Hair follicular keratinocyte (primary cell): ENCODE measurements around the gene PPFIA3. TPM values are rescaled to one million over a fixed set of nuclear protein-coding genes. Genes with fewer than 3 reads are reported as not detected.

ENCODE experiments used
- total RNA-seq: library from RNA; depleted of rRNA; stranded (reverse); fragments of >200 nt; gene quantifications from 2 replicates; pipeline ENCODE4 v1.2.3, GENCODE V29; 2015

PPFIA3 gene
- 4.0 and 6.6 TPM in 2 replicates for total RNA-seq

DNA sequence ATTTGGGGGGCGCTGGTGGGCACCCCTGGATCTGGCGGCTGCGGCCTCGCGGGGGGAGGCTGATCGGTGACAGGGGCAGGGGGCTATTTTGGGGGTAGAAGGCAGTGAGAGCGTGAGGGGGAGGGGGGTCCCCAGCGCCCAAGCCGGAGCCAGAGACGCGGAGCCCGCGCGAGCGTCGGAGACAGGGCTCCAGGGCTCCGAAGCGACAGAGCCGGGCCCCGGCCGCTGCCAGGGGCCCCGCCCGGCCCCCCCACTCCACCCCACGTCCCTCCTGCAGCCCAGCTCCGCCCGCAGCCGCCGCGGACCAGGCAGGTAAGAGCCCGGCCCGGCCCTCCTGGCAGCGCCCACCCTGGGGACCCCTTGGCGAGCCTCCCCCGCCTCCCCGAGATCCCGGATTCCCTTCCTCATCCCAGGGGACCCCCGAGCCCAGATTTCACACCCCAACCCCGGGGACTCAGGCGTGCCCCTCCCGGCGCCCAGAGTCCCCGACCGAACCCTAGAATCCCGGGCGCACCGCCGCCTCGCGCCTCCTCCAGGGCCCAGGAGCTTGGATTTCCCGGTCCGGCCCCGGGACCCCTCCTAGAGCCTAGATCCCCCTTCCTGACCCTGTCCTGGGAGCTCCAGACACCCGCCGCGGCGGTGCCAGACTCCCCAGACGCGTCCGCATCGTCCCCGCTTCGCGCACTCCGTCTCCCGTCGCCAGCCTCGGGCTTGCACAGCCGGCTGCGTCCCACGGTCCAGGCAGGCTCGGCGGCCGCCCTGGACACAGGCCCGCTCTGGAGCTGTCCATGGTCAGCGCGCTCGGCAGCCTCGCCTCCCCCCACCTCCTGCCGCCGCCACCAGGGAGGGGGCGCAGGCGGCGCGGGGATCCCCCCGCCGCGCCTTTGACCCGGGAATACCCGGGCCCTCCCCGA is at the start of gene PPFIA3:
PPFIA3 (plus strand) TSS at position 134 of the 914 bp plus-strand sequence. CDS start 8,330 bp downstream, outside the sequence.

DNA sequence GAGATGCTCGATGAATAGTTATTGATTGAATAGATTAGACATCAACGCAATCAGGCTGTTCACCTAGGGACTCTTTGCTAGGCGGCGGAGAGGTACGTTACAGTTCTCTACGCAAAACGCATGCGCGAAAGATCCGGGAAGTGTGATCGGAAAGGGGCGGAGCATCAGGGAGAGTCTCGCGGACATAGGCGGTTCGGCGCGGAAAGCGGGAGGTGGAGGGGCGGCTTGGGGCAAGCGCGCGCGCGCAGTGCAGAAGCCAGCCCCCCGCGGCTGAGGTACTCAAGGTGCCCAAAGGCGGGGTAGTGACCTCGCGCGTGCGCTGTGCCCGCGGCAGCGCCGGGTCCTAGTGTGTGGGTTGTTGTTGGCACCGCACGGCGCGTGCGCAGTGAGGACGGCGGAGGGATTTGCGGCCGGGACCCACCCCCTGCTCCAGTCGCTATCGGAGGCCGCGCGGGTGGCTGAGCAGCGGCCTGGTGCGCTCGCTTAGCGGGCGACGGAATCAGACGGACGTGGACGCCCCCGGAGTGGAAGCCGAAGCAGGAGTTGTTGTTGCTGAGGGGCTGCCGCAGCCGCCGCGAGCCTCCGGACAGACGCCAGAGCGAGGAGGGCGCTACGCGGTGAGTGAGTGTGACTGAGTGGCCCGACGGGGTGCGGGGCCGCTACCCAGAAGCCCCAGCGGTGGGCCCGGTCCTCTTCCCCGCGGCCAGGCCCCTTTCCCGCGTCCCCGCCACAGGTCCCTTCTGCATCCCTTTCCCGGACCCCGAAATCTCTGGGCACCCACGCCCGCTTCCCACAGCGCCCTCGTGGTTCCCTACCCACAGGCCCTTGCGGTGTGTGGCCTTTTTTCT is 34.1 kb upstream of the PPFIA3 start, which contains the start of gene SNRNP70:
SNRNP70 (plus strand) TSS at position 432 of the 848 bp plus-strand sequence. CDS start 964 bp downstream, outside the sequence.

DNA sequence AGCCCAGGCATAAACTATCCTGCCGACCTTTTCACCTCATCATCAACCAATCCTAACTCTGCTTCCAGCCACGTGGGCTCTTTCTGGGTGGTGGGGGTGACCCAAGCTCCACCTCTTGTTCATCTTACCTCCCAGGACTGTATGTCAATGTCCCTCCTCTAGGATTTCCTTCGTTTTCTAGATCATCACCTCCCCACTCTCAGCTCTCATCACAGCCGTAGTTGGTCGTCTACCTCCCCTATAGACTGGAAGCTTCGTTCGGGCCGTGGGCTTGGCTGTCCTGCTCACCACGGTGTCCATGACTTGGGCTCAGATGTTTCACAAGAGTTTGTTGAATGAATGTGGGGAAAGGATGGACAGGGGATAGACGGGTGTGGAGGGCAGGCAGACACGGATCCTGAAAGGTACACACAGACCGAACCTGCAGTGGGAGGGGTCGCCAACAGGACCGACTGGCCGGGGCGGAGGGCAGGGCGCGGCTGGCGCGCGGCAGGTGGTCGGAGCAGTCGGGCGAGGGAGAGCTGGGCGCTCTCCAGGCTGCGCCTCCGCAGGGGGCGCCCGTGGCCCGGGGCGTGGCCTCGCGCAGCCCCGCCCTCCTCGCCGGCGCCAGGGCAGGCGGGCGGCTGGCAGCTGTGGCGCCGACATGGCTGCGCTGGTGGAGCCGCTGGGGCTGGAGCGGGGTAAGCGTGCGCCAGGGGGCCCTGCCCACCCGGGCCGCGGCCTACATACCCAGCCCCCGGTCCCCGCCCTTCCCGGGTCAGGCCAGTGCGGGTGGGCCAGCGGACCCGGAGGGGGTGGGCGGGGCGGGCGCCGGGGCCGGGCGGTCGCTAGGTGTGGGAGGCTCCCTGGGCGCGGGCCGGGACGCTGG is 5.3 kb upstream of the PPFIA3 start, which contains the start of gene LIN7B:
LIN7B (plus strand) TSS at position 609 of the 868 bp plus-strand sequence; CDS start at position 644, 35 bp downstream.

DNA sequence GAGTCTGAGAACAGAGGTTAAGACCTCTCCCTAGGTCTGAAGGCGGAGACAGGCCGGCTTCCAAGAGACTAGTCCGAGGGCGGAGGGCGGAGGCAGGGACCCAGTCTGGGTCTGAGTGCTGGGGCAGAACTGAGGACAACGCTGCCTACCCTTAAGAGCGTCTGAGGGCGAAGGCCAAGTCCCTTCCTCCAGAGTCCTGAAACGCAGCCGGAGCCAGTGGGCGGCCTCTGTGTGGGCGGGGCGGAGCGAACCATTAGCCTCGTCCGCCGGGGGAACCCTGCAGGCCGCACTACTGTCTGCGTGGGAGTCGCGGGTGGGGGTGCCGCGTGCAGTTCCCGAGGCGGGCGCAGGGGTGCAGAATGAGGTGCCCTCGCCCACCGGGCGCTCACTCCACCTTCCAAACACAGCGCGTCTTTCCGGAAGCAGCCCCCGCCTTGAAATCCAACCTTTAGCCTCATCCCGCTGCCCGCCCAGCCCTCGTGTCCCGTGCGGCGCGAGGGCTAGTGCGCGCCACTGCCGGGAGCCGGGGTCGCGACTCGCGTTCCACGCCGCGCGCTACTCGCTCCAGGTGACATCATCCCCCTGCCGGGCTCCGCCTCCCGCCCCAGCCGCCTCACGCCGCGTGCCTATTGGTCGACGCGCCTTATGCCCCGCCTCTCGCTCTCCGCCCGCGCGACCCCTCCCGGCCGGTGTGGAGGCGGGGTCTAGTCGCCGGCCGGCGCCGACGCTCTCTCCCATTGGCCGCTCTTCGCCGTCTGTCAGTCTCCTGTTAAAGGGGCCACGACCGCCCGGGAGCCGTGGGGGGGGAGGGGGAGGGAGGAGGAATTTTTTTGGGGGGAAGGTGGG is 556 bp upstream of the PPFIA3 start, which contains the start of gene C19orf73:
C19orf73 (minus strand) TSS at position 579 of the 846 bp plus-strand sequence; CDS start at position 458, 121 bp downstream.

DNA sequence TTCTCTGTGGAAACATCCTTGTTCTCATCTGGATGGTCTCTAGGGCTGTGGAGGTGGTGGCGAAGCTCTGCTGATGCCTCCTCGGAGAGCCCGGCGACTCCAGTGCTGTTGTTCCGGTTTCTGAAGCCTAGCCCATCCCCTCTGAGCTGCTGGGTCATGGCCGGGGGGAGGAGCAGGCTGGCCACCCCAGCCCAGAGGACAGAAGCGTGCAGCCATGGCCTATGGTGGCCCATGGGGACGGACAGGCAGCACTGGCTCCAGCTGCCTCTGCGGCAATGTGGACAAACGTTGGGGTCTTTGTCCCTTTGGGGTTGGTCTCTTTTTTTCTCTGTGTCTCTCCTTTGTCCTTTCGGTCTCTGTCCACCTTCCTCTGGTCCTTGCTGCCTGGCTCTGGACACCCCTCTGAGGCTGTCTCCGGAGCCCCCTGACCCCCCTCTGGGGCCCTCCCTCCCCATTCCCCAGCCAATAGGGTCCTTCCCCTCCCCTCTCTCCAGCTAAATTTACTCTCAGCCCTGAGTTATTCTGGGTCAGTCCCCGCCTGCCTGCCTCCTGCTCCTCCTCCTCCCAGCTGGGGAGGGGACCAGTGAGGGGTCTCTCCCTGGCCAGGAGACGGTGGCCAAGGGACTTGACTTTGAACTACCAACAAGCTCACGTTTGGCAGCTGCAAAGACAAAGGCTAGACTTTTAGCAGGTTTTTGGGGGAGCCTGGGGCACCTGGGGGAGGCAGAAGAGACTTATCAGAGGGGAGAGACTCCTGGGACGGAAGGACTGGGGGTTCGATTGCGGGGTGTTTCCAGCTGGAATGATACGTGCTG is 35.9 kb downstream of the PPFIA3 start, which contains the start of gene HRC:
HRC (minus strand) TSS at position 392 of the 815 bp plus-strand sequence; CDS start at position 233, 159 bp downstream.

DNA sequence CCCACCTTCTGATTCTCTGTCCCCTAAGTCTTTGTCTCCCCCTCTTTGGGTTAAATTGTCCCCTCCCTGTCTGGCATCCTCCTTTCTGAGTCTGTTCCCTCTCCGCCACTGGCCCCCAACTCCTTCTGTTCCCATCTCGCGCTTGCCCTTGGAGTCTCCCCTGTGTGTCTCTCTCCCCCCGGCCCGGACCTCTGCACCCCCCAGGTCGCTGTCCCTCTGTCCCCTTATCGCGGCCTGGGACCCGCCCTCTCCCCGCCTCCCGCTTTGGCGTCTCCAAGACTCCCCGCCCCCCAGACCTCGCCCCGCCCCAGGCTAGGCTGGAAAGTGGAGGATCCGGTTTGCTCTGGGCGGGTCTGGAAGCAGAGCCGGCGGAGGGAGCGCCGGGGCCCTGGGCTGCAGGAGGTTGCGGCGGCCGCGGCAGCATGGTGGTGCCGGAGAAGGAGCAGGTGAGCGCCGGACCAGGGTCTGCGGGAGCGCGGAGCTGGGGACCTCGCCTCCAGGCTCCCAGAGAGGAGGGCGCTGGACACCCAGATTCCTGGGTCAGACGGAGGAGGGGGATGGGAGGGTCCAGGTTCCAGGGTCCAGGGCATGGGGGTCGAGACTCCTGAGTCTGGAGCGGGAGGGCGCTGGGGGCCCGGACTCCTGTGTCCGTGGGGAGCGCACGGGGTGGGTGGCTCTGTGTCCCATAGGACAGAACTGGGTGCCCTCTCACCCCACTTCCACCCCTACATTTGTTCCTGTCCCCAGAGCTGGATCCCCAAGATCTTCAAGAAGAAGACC is 38.3 kb downstream of the PPFIA3 start, which contains the start of gene TRPM4:
TRPM4 (plus strand) TSS at position 348 of the 780 bp plus-strand sequence; CDS start at position 423, 75 bp downstream.

Other genes with a start within 250 kb of the PPFIA3 start
- 22.4 and 61.8 TPM in 2 replicates for gene PPP1R15A, start 247.1 kb upstream of the PPFIA3 start, total RNA-seq
- not detected in 2 replicates for gene TULP2, start 220.8 kb upstream of the PPFIA3 start, total RNA-seq
- 214 and 343 TPM in 2 replicates for gene NUCB1, start 219.2 kb upstream of the PPFIA3 start, total RNA-seq
- gene DHDH, start 185.8 kb upstream of the PPFIA3 start, total RNA-seq, result 0.11 and 1.2 TPM in 2 replicates
- 92.1 and 106 TPM in 2 replicates for gene BAX, start 164.7 kb upstream of the PPFIA3 start, total RNA-seq
- gene FTL, start 154.2 kb upstream of the PPFIA3 start, total RNA-seq, result 713 and 910 TPM in 2 replicates
- 46.7 and 54.8 TPM in 2 replicates for gene GYS1, start 126.2 kb upstream of the PPFIA3 start, total RNA-seq
- 231 and 392 TPM in 2 replicates for gene RUVBL2, start 125.7 kb upstream of the PPFIA3 start, total RNA-seq
- gene LHB, start 102.5 kb upstream of the PPFIA3 start, total RNA-seq, result not detected in 2 replicates
- gene CGB3, start 95.2 kb upstream of the PPFIA3 start, total RNA-seq, result not detected in 2 replicates
- 0.99 TPM in 1 of 2 replicates, not detected in the other for gene CGB2, start 87.7 kb upstream of the PPFIA3 start, total RNA-seq
- gene CGB1, start 82.6 kb upstream of the PPFIA3 start, total RNA-seq, result not detected in 2 replicates
- gene CGB5, start 75.7 kb upstream of the PPFIA3 start, total RNA-seq, result not detected in 2 replicates
- gene CGB8, start 70.4 kb upstream of the PPFIA3 start, total RNA-seq, result not detected in 2 replicates
- gene CGB7, start 61.8 kb upstream of the PPFIA3 start, total RNA-seq, result 0.30 and 8.4 TPM in 2 replicates
- gene NTF4, start 54.7 kb upstream of the PPFIA3 start, total RNA-seq, result 4.9 and 5.7 TPM in 2 replicates
- gene KCNA7, start 46.8 kb upstream of the PPFIA3 start, total RNA-seq, result not detected in 2 replicates
- 114 and 271 TPM in 2 replicates for gene SNRNP70, start 34.1 kb upstream of the PPFIA3 start, total RNA-seq
- 2.9 and 5.7 TPM in 2 replicates for gene LIN7B, start 5.2 kb upstream of the PPFIA3 start, total RNA-seq
- gene C19orf73, start 401 bp upstream of the PPFIA3 start, total RNA-seq, result 4.1 and 5.4 TPM in 2 replicates
- not detected in 2 replicates for gene HRC, start 35.9 kb downstream of the PPFIA3 start, total RNA-seq
- gene TRPM4, start 38.2 kb downstream of the PPFIA3 start, total RNA-seq, result 17.2 and 32.5 TPM in 2 replicates
- not detected in 2 replicates for gene SLC6A16, start 205.6 kb downstream of the PPFIA3 start, total RNA-seq
- not detected in 2 replicates for gene CD37, start 215.9 kb downstream of the PPFIA3 start, total RNA-seq
- gene TEAD2, start 242.9 kb downstream of the PPFIA3 start, total RNA-seq, result 19.2 and 20.5 TPM in 2 replicates
- not detected in 2 replicates for gene DKKL1, start 244.3 kb downstream of the PPFIA3 start, total RNA-seq